GM13976 (cell line): ENCODE results near the gene GALNT10.

Experiments used
- DNase-seq: peaks from one replicate; pipeline ENCODE4 v3.0.0; 2012; ENCODE audit warnings: low spot score
- CTCF ChIP-seq: IDR thresholded peaks from 2 replicates; pipeline ENCODE4 v1.5.1; 2012; ENCODE audit warnings: borderline replicate concordance, mild to moderate bottlenecking; ENCODE audit not compliant: insufficient read depth; ENCODE audit errors: extremely low read depth, missing control alignments, control extremely low read depth
- in situ Hi-C: fragments of 300-500 bp; cut with MboI; formaldehyde crosslinking; loops from one replicate; pipeline ENCODE4 v1.12.0; 2022; ENCODE audit warnings: low sequenced_read_pairs, mixed read lengths, inconsistent platforms; ENCODE audit not compliant: unreplicated experiment

GALNT10 gene

GRCh38 chr5:154373326-154373725 lies 182.8 kb downstream of the GALNT10 start:
- in situ Hi-C loops: no loop called here
- DNase-seq: no peak
- TF ChIP-seq CTCF: no peak

GRCh38 chr5:154373729-154374179 lies 183.2 kb downstream of the GALNT10 start:
- TF ChIP-seq CTCF: no peak
- no peak for DNase-seq
- in situ Hi-C loops: no loop called here

- in situ Hi-C loops: no loop called here
- DNase-seq: no peak
- TF ChIP-seq CTCF: no peak
These were observed 183.7 kb downstream of the GALNT10 start for GRCh38 chr5:154374264-154374663.

GRCh38 chr5:154375329-154376008 lies 184.9 kb downstream of the GALNT10 start:
- no peak for DNase-seq
- in situ Hi-C loops: no loop called here
- no peak for TF ChIP-seq CTCF

GRCh38 chr5:154376481-154376880 lies 185.9 kb downstream of the GALNT10 start:
- no peak for DNase-seq
- no peak for TF ChIP-seq CTCF
- in situ Hi-C loops: no loop called here

GRCh38 chr5:154377754-154378533 lies 187.4 kb downstream of the GALNT10 start:
- in situ Hi-C loops: no loop called here
- no peak for DNase-seq
- no peak for TF ChIP-seq CTCF
